HEK293 (cell line): ENCODE measurements around the gene PCAT6.

ENCODE experiments used
- EGR2 ChIP-seq: fragments of 450-650 bp; formaldehyde crosslinking; IDR thresholded peaks from 2 replicates; pipeline ENCODE4 v1.5.1; 2016; ENCODE audit warnings: low read depth, missing biosample characterization, missing genetic modification characterization
- GLIS2 ChIP-seq: fragments of 450-650 bp; formaldehyde crosslinking; IDR thresholded peaks from 2 replicates; pipeline ENCODE4 v1.5.1; 2016; ENCODE audit warnings: missing biosample characterization, missing genetic modification characterization
- HIC1 ChIP-seq: fragments of 450-650 bp; formaldehyde crosslinking; IDR thresholded peaks from 2 replicates; pipeline ENCODE4 v1.5.1; 2016; ENCODE audit warnings: missing biosample characterization, missing genetic modification characterization
- KLF10 ChIP-seq: fragments of 450-650 bp; IDR thresholded peaks from 2 replicates; pipeline ENCODE4 v1.5.1; 2018; ENCODE audit warnings: missing biosample characterization, mild to moderate bottlenecking, missing genetic modification characterization
- KLF16 ChIP-seq: fragments of 450-650 bp; formaldehyde crosslinking; IDR thresholded peaks from 2 replicates; pipeline ENCODE4 v1.5.1; 2017; ENCODE audit warnings: missing biosample characterization, missing genetic modification characterization
- KLF9 ChIP-seq: fragments of 450-650 bp; formaldehyde crosslinking; IDR thresholded peaks from 2 replicates; pipeline ENCODE4 v1.5.1; 2016; ENCODE audit warnings: missing biosample characterization, missing genetic modification characterization, low read depth
- MZF1 ChIP-seq: fragments of 450-650 bp; formaldehyde crosslinking; IDR thresholded peaks from 2 replicates; pipeline ENCODE4 v1.5.1; 2017; ENCODE audit warnings: missing biosample characterization, missing genetic modification characterization, borderline replicate concordance
- SETDB1 ChIP-seq: IDR thresholded peaks from one replicate; pipeline ENCODE4 v1.6.1; 2017; ENCODE audit warnings: mild to moderate bottlenecking, low read length, moderate library complexity, mixed read lengths; ENCODE audit not compliant: insufficient read length
- SP2 ChIP-seq: fragments of 450-650 bp; formaldehyde crosslinking; IDR thresholded peaks from 2 replicates; pipeline ENCODE4 v1.5.1; 2016; ENCODE audit warnings: missing biosample characterization, missing genetic modification characterization
- ZBTB20 ChIP-seq: fragments of 450-650 bp; formaldehyde crosslinking; IDR thresholded peaks from 2 replicates; pipeline ENCODE4 v1.5.1; 2016; ENCODE audit warnings: missing biosample characterization, missing genetic modification characterization
- ZBTB6 ChIP-seq: fragments of 450-650 bp; formaldehyde crosslinking; IDR thresholded peaks from 2 replicates; pipeline ENCODE4 v1.5.1; 2017; ENCODE audit warnings: missing biosample characterization, missing genetic modification characterization
- ZBTB7A ChIP-seq: fragments of 450-650 bp; formaldehyde crosslinking; IDR thresholded peaks from 2 replicates; pipeline ENCODE4 v1.5.1; 2016; ENCODE audit warnings: low read depth, missing biosample characterization, missing genetic modification characterization
- ZEB2 ChIP-seq: fragments of 450-650 bp; formaldehyde crosslinking; IDR thresholded peaks from 2 replicates; pipeline ENCODE4 v1.5.1; 2016; ENCODE audit warnings: missing biosample characterization, missing genetic modification characterization
- ZFHX2 ChIP-seq: fragments of 450-650 bp; formaldehyde crosslinking; conservative IDR thresholded peaks from 2 replicates; pipeline ENCODE4 v1.5.1; 2016; ENCODE audit warnings: missing biosample characterization, missing genetic modification characterization
- ZNF132 ChIP-seq: fragments of 450-650 bp; formaldehyde crosslinking; IDR thresholded peaks from 2 replicates; pipeline ENCODE4 v1.5.1; 2017; ENCODE audit warnings: missing biosample characterization, missing genetic modification characterization, borderline replicate concordance
- ZNF18 ChIP-seq: fragments of 450-650 bp; formaldehyde crosslinking; IDR thresholded peaks from 2 replicates; pipeline ENCODE4 v1.5.1; 2016; ENCODE audit warnings: missing biosample characterization, missing genetic modification characterization
- ZNF184 ChIP-seq: fragments of 450-650 bp; IDR thresholded peaks from 2 replicates; pipeline ENCODE4 v1.5.1; 2018; ENCODE audit warnings: missing biosample characterization, mild to moderate bottlenecking, missing genetic modification characterization
- ZNF211 ChIP-seq: fragments of 450-650 bp; formaldehyde crosslinking; IDR thresholded peaks from 2 replicates; pipeline ENCODE4 v1.5.1; 2016; ENCODE audit warnings: low read depth, missing biosample characterization, missing genetic modification characterization
- ZNF239 ChIP-seq: fragments of 450-650 bp; formaldehyde crosslinking; IDR thresholded peaks from 2 replicates; pipeline ENCODE4 v1.5.1; 2016; ENCODE audit warnings: missing biosample characterization, missing genetic modification characterization
- ZNF266 ChIP-seq: fragments of 450-650 bp; formaldehyde crosslinking; IDR thresholded peaks from 2 replicates; pipeline ENCODE4 v1.5.1; 2016; ENCODE audit warnings: missing biosample characterization, missing genetic modification characterization, low read depth
- ZNF292 ChIP-seq: fragments of 450-650 bp; formaldehyde crosslinking; IDR thresholded peaks from 2 replicates; pipeline ENCODE4 v1.5.1; 2016; ENCODE audit warnings: low read depth, missing biosample characterization, missing genetic modification characterization, borderline replicate concordance
- ZNF324 ChIP-seq: fragments of 450-650 bp; formaldehyde crosslinking; IDR thresholded peaks from 2 replicates; pipeline ENCODE4 v1.5.1; 2016; ENCODE audit warnings: missing biosample characterization, missing genetic modification characterization
- ZNF449 ChIP-seq: fragments of 450-650 bp; formaldehyde crosslinking; IDR thresholded peaks from 2 replicates; pipeline ENCODE4 v1.5.1; 2017; ENCODE audit warnings: missing biosample characterization, mild to moderate bottlenecking, missing genetic modification characterization, moderate library complexity
- ZNF514 ChIP-seq: fragments of 450-650 bp; formaldehyde crosslinking; IDR thresholded peaks from 2 replicates; pipeline ENCODE4 v1.5.1; 2016; ENCODE audit warnings: missing biosample characterization, missing genetic modification characterization
- ZNF571 ChIP-seq: fragments of 450-650 bp; formaldehyde crosslinking; IDR thresholded peaks from 2 replicates; pipeline ENCODE4 v1.5.0; 2017; ENCODE audit warnings: missing biosample characterization, missing genetic modification characterization
- ZNF600 ChIP-seq: fragments of 450-650 bp; formaldehyde crosslinking; IDR thresholded peaks from 2 replicates; pipeline ENCODE4 v1.5.1; 2016; ENCODE audit warnings: missing biosample characterization, missing genetic modification characterization
- ZNF621 ChIP-seq: fragments of 450-650 bp; formaldehyde crosslinking; IDR thresholded peaks from 2 replicates; pipeline ENCODE4 v1.5.1; 2017; ENCODE audit warnings: missing biosample characterization, missing genetic modification characterization
- ZNF692 ChIP-seq: fragments of 450-650 bp; formaldehyde crosslinking; IDR thresholded peaks from 2 replicates; pipeline ENCODE4 v1.5.1; 2016; ENCODE audit warnings: missing biosample characterization, missing genetic modification characterization
- ZNF76 ChIP-seq: fragments of 450-650 bp; formaldehyde crosslinking; IDR thresholded peaks from 2 replicates; pipeline ENCODE4; 2016; ENCODE audit warnings: low read depth, missing biosample characterization, missing genetic modification characterization, borderline replicate concordance
- ZSCAN23 ChIP-seq: fragments of 450-650 bp; formaldehyde crosslinking; IDR thresholded peaks from 2 replicates; pipeline ENCODE4 v1.5.1; 2016; ENCODE audit warnings: missing biosample characterization, missing genetic modification characterization

PCAT6 gene

GRCh38 chr1:202860744-202861419, 50.1 kb downstream of the PCAT6 start (continued):
- peak; percentile 67; the same call in 1 of the 2 replicates for TF ChIP-seq HIC1
- no peak for TF ChIP-seq SETDB1
- TF ChIP-seq MZF1: peak; percentile 11; the same call in 1 of the 2 replicates
- TF ChIP-seq ZNF76: peak; percentile 87
- TF ChIP-seq ZNF211 (tag by site-specific recombination): no peak
- TF ChIP-seq ZBTB6 (tag by site-specific recombination): peak; percentile 94
- TF ChIP-seq ZNF18: no peak
- 0 out of 2 replicates have a peak, but pooled peaks have one; percentile 96 for TF ChIP-seq GLIS2 (tag by site-specific recombination)
- TF ChIP-seq ZNF324 (tag by site-specific recombination): 0 out of 2 replicates have a peak, but pooled peaks have one; percentile 18
- TF ChIP-seq EGR2 (tag by site-specific recombination): peak; percentile 65
- peak; percentile 75 for TF ChIP-seq ZNF692
- TF ChIP-seq ZNF184: 0 out of 2 replicates have a peak, but pooled peaks have one; percentile 17
- TF ChIP-seq ZNF600 (tag by site-specific recombination): peak; percentile 98
- peak; percentile 45 for TF ChIP-seq SP2 (tag by site-specific recombination)
- TF ChIP-seq ZNF621 (tag by site-specific recombination): no peak
- TF ChIP-seq ZNF132: no peak
- TF ChIP-seq ZEB2 (tag by site-specific recombination): peak; percentile 34; the same call in 1 of the 2 replicates
- TF ChIP-seq ZNF449 (tag by site-specific recombination): 0 out of 2 replicates have a peak, but pooled peaks have one; percentile 23
- TF ChIP-seq KLF9 (tag by site-specific recombination): no peak
- TF ChIP-seq ZBTB7A (tag by site-specific recombination): peak; percentile 91
- TF ChIP-seq ZNF571 (tag by site-specific recombination): no peak
- 0 out of 2 replicates have a peak, but pooled peaks have one; percentile 19 for TF ChIP-seq KLF10 (tag by site-specific recombination)
- TF ChIP-seq ZBTB20: peak; percentile 63; the same call in 1 of the 2 replicates
- 0 out of 2 replicates have a peak, but pooled peaks have one; percentile 40 for TF ChIP-seq ZSCAN23 (tag by site-specific recombination)
- no peak for TF ChIP-seq ZNF266 (tag by site-specific recombination)
- peak; percentile 85 for TF ChIP-seq ZFHX2 (tag by site-specific recombination)
- no peak for TF ChIP-seq ZNF514 (tag by site-specific recombination)
- no peak for TF ChIP-seq ZNF239
- peak; percentile 63; the same call in 1 of the 2 replicates for TF ChIP-seq KLF16 (tag by site-specific recombination)
- TF ChIP-seq ZNF292 (tag by site-specific recombination): no peak
